ENCODE measurements around the gene JMJD1C. TPM values are rescaled to one million over a fixed set of nuclear protein-coding genes. Genes with fewer than 3 reads are reported as not detected.
"Not testable (repeated sequence)": the region's sequence is repeated elsewhere in the genome, so short reads cannot be mapped to it uniquely, and the experiment has no call there.

Gene JMJD1C
- total RNA-seq, 1 donor from 2014 or later = 83.7 TPM

- no peak for DNase-seq (ENCODE audit: low spot score)
- peaks cover 2% of the 10 kb centered on the region for H3K27me3 Mint-ChIP-seq (ENCODE audit: unreplicated experiment)
- no peak overlapping the region for H3K4me3 Mint-ChIP-seq (ENCODE audit: unreplicated experiment)
- peaks cover 5% of the 10 kb centered on the region for H3K4me1 Mint-ChIP-seq (ENCODE audit: unreplicated experiment)
- no peak overlapping the region for H3K27ac Mint-ChIP-seq (ENCODE audit: unreplicated experiment)
- no peaks in the 10 kb centered on the region for H3K36me3 Mint-ChIP-seq (ENCODE audit: low read depth, unreplicated experiment)
- no peaks in the 10 kb centered on the region for H3K9me3 Mint-ChIP-seq (ENCODE audit: unreplicated experiment)
- no peak for TF ChIP-seq CTCF (IDR thresholded peaks at IDR 0.05; ENCODE audit: unreplicated experiment)
These were observed 179.4 kb downstream of the JMJD1C start for GRCh38 chr10:63286340-63286739.

- not testable (repeated sequence) for H3K4me3 Mint-ChIP-seq (ENCODE audit: unreplicated experiment); H3K27me3 Mint-ChIP-seq (ENCODE audit: unreplicated experiment); H3K4me1 Mint-ChIP-seq (ENCODE audit: unreplicated experiment); DNase-seq (ENCODE audit: low spot score); H3K36me3 Mint-ChIP-seq (ENCODE audit: low read depth, unreplicated experiment); H3K27ac Mint-ChIP-seq (ENCODE audit: unreplicated experiment); H3K9me3 Mint-ChIP-seq (ENCODE audit: unreplicated experiment)
These were observed 181.9 kb downstream of the JMJD1C start for GRCh38 chr10:63283901-63284300.

GRCh38 chr10:63283093-63283492 is 182.7 kb downstream of the JMJD1C start:
- H3K9me3 Mint-ChIP-seq (ENCODE audit: unreplicated experiment) = no peaks in the 10 kb centered on the region
- DNase-seq (ENCODE audit: low spot score) = no peak
- H3K36me3 Mint-ChIP-seq (ENCODE audit: low read depth, unreplicated experiment) = no peaks in the 10 kb centered on the region
- H3K27ac Mint-ChIP-seq (ENCODE audit: unreplicated experiment) = no peak overlapping the region
- peaks cover 2% of the 10 kb centered on the region for H3K27me3 Mint-ChIP-seq (ENCODE audit: unreplicated experiment)
- H3K4me3 Mint-ChIP-seq (ENCODE audit: unreplicated experiment) = no peak overlapping the region
- no peak for TF ChIP-seq CTCF (IDR thresholded peaks at IDR 0.05; ENCODE audit: unreplicated experiment)
- peaks cover 5% of the 10 kb centered on the region for H3K4me1 Mint-ChIP-seq (ENCODE audit: unreplicated experiment)

GRCh38 chr10:63281967-63282366 is 183.8 kb downstream of the JMJD1C start:
- no peak for DNase-seq (ENCODE audit: low spot score)
- H3K9me3 Mint-ChIP-seq (ENCODE audit: unreplicated experiment) = no peaks in the 10 kb centered on the region
- H3K4me1 Mint-ChIP-seq (ENCODE audit: unreplicated experiment) = peaks cover 5% of the 10 kb centered on the region
- no peak overlapping the region for H3K4me3 Mint-ChIP-seq (ENCODE audit: unreplicated experiment)
- TF ChIP-seq CTCF (IDR thresholded peaks at IDR 0.05; ENCODE audit: unreplicated experiment) = no peak
- no peak overlapping the region for H3K27ac Mint-ChIP-seq (ENCODE audit: unreplicated experiment)
- H3K36me3 Mint-ChIP-seq (ENCODE audit: low read depth, unreplicated experiment) = no peaks in the 10 kb centered on the region
- peaks cover 2% of the 10 kb centered on the region for H3K27me3 Mint-ChIP-seq (ENCODE audit: unreplicated experiment)

GRCh38 chr10:63280386-63280785 is 185.4 kb downstream of the JMJD1C start:
- Mint-ChIP-seq H3K4me3 (ENCODE audit: unreplicated experiment) (no peak overlapping the region), H3K9me3 (ENCODE audit: unreplicated experiment) (no peaks in the 10 kb centered on the region), H3K27ac (ENCODE audit: unreplicated experiment) (no peak overlapping the region), H3K4me1 (ENCODE audit: unreplicated experiment) (peaks cover 5% of the 10 kb centered on the region), H3K36me3 (ENCODE audit: low read depth, unreplicated experiment) (no peaks in the 10 kb centered on the region), H3K27me3 (ENCODE audit: unreplicated experiment) (peaks cover 2% of the 10 kb centered on the region)
- no peak for TF ChIP-seq CTCF (IDR thresholded peaks at IDR 0.05; ENCODE audit: unreplicated experiment)
- no peak for DNase-seq (ENCODE audit: low spot score)

- DNase-seq (ENCODE audit: low spot score) = no peak
- H3K27ac Mint-ChIP-seq (ENCODE audit: unreplicated experiment) = peak overlapping the region; percentile 24
These were observed 190.7 kb downstream of the JMJD1C start for GRCh38 chr10:63275094-63275493.

More at GRCh38 chr10:63275094-63275493, 190.7 kb downstream of the JMJD1C start:
- H3K27me3 Mint-ChIP-seq (ENCODE audit: unreplicated experiment) = no peaks in the 10 kb centered on the region
- no peaks in the 10 kb centered on the region for H3K9me3 Mint-ChIP-seq (ENCODE audit: unreplicated experiment)
- H3K4me1 Mint-ChIP-seq (ENCODE audit: unreplicated experiment) = peaks cover 7% of the 10 kb centered on the region
- H3K4me3 Mint-ChIP-seq (ENCODE audit: unreplicated experiment) = no peak overlapping the region
- no peak for TF ChIP-seq CTCF (IDR thresholded peaks at IDR 0.05; ENCODE audit: unreplicated experiment)
- H3K36me3 Mint-ChIP-seq (ENCODE audit: low read depth, unreplicated experiment) = no peaks in the 10 kb centered on the region
